ENCODE data around the gene CCDC7. TPM values are rescaled to one million over a fixed set of nuclear protein-coding genes. Genes with fewer than 3 reads are reported as not detected.
"Not testable (repeated sequence)": the region's sequence is repeated elsewhere in the genome, so short reads cannot be mapped to it uniquely, and the experiment has no call there.

CCDC7 gene
- total RNA-seq, 1 donor from 2014 or later, result 3.6 TPM

- DNase-seq (ENCODE audit: low read depth, low spot score), result no peak
Measured at GRCh38 chr10:32887481-32887880, 441.5 kb downstream of the CCDC7 start.

- DNase-seq (ENCODE audit: low read depth, low spot score), result no peak
Measured at GRCh38 chr10:32888161-32888927, 442.4 kb downstream of the CCDC7 start.

GRCh38 chr10:32889631-32890212 is 443.8 kb downstream of the CCDC7 start:
- DNase-seq (ENCODE audit: low read depth, low spot score), result no peak

- no peak for DNase-seq (ENCODE audit: low read depth, low spot score)
Measured at GRCh38 chr10:32890444-32890843, 444.5 kb downstream of the CCDC7 start.

- DNase-seq (ENCODE audit: low read depth, low spot score), result no peak
Measured at GRCh38 chr10:32891261-32891660, 445.3 kb downstream of the CCDC7 start.

- no peak for DNase-seq (ENCODE audit: low read depth, low spot score)
Measured at GRCh38 chr10:32893434-32893833, 447.5 kb downstream of the CCDC7 start.

- no peak for DNase-seq (ENCODE audit: low read depth, low spot score)
Measured at GRCh38 chr10:32893916-32894664, 448.1 kb downstream of the CCDC7 start.

GRCh38 chr10:32895200-32895968 is 449.4 kb downstream of the CCDC7 start:
- not testable (repeated sequence) for DNase-seq (ENCODE audit: low read depth, low spot score)

GRCh38 chr10:32901815-32902214 is 455.9 kb downstream of the CCDC7 start:
- no peak for DNase-seq (ENCODE audit: low read depth, low spot score)

- no peak for DNase-seq (ENCODE audit: low read depth, low spot score)
Measured at GRCh38 chr10:32905466-32905865, 459.5 kb downstream of the CCDC7 start.

- DNase-seq (ENCODE audit: low read depth, low spot score), result no peak
Measured at GRCh38 chr10:32906595-32906994, 460.7 kb downstream of the CCDC7 start.

GRCh38 chr10:32909456-32909855 is 463.5 kb downstream of the CCDC7 start:
- no peak for DNase-seq (ENCODE audit: low read depth, low spot score)

- not testable (repeated sequence) for DNase-seq (ENCODE audit: low read depth, low spot score)
Measured at GRCh38 chr10:32909970-32910369, 464.0 kb downstream of the CCDC7 start.

GRCh38 chr10:32911285-32912016 is 465.5 kb downstream of the CCDC7 start:
- no peak for DNase-seq (ENCODE audit: low read depth, low spot score)

GRCh38 chr10:32917817-32918216 is 471.9 kb downstream of the CCDC7 start:
- not testable (repeated sequence) for DNase-seq (ENCODE audit: low read depth, low spot score)

- DNase-seq (ENCODE audit: low read depth, low spot score), result no peak
Measured at GRCh38 chr10:32922170-32922569, 476.2 kb downstream of the CCDC7 start.

- no peak for DNase-seq (ENCODE audit: low read depth, low spot score)
Measured at GRCh38 chr10:32923134-32923533, 477.2 kb downstream of the CCDC7 start.

- no peak for DNase-seq (ENCODE audit: low read depth, low spot score)
Measured at GRCh38 chr10:32923849-32924248, 477.9 kb downstream of the CCDC7 start.
